ENCODE data around the gene PLEKHA4.

- TF ChIP-seq EZH2 (IDR thresholded peaks at IDR 0.05), result no peak
- no peak for TF ChIP-seq POLR2AphosphoS5 (IDR thresholded peaks at IDR 0.05; ENCODE audit: borderline replicate concordance, low read depth, low read length)
- no peak for TF ChIP-seq FOXP2 (optimal IDR thresholded peaks at IDR 0.05; ENCODE audit: control extremely low read depth, extremely low read length, insufficient read depth)
Measured at GRCh38 chr19:48819366-48819816, 49.0 kb downstream of the PLEKHA4 start.
